ENCODE measurements around the gene TBC1D17. TPM values are rescaled to one million over a fixed set of nuclear protein-coding genes. Genes with fewer than 3 reads are reported as not detected.

The TBC1D17 gene
- total and polyA plus RNA-seq, 10 of the 15 experiments (the other 5 are each of a cell fraction or from before 2014, with no cell fraction given): 0.42 to 20.4 (median 11.2) TPM

- Histone ChIP-seq H3K4me3 (peak overlapping the region; percentile 92), H3K79me2 (ENCODE audit: control insufficient read depth, insufficient read depth, low read length) (peaks cover 60% of the 10 kb centered on the region), H3K27me3 (replicated peaks in 1 of 2; ENCODE audit: control insufficient read depth in 2 of 2, insufficient read depth in 2 of 2, low read length in 1 of 2) (no peaks in the 10 kb centered on the region), H3K9ac (ENCODE audit: control insufficient read depth, insufficient read depth, low read length) (no peak overlapping the region), H3K27ac (ENCODE audit: control insufficient read depth, insufficient read depth) (no peak overlapping the region; the same call in 1 of the 2 replicates), H3K4me2 (ENCODE audit: control insufficient read depth, insufficient read depth) (peak overlapping the region; percentile 40), H3K4me1 (ENCODE audit: control insufficient read depth, insufficient read depth, low read length) (peaks cover 15% of the 10 kb centered on the region), H3K9me3 (replicated peaks; ENCODE audit: control insufficient read depth, insufficient read depth, low read length) (no peaks in the 10 kb centered on the region), H3K36me3 (ENCODE audit: control insufficient read depth in 2 of 2, insufficient read depth in 2 of 2, low read length in 1 of 2) (peaks cover 9 to 17% of the 10 kb centered on the region in 2 experiments; a peak in 3 of 4 replicates), H4K20me1 (ENCODE audit: control insufficient read depth, insufficient read depth) (no peaks in the 10 kb centered on the region), H2AFZ (ENCODE audit: control insufficient read depth, low read depth, low read length) (no peak overlapping the region)
- FAIRE-seq (no peak), ATAC-seq (no peak), DNase-seq (ENCODE audit: low read depth, low spot score) (no peak)
- intact Hi-C loops (cut with micrococcal nuclease; ENCODE audit: unreplicated experiment): no loop called here
- in situ Hi-C loops (cut with MboI): loop anchor here (10.0 kb wide), 1 partner anchor 204 kb away; no protein-coding TSS in a partner anchor
- no TSS peak for BruUV-seq (replicated peaks)
- TF ChIP-seq E4F1 (IDR thresholded peaks at IDR 0.05; ENCODE audit: borderline replicate concordance, partially characterized antibody) (no peak), IKZF2 (IDR thresholded peaks at IDR 0.05) (0 out of 4 replicates have a peak, but pooled peaks of 1 of the 2 experiments have one; percentile 20), CHD4 (IDR thresholded peaks at IDR 0.05) (no peak), ESRRA (IDR thresholded peaks at IDR 0.05; ENCODE audit: low read length) (no peak), EZH2 (IDR thresholded peaks at IDR 0.05; ENCODE audit: borderline replicate concordance, control insufficient read depth, low read depth, low read length) (no peak), TAF1 (IDR thresholded peaks at IDR 0.05; ENCODE audit: borderline replicate concordance, low read depth, low read length) (no peak), POLR2AphosphoS5 (IDR thresholded peaks at IDR 0.05; ENCODE audit: low read length) (peak; percentile 35; the same call in 1 of the 2 replicates), PAX5 (IDR thresholded peaks at IDR 0.05; ENCODE audit: borderline replicate concordance, low read depth, low read length) (no peak), NBN (IDR thresholded peaks at IDR 0.05) (no peak), TCF3 (IDR thresholded peaks at IDR 0.05; ENCODE audit: borderline replicate concordance, insufficient read depth, low read depth, low read length) (no peak), CEBPZ (IDR thresholded peaks at IDR 0.05; ENCODE audit: low read depth, low read length) (no peak), BACH1 (IDR thresholded peaks at IDR 0.05; ENCODE audit: borderline replicate concordance) (peak; percentile 18; the same call in 1 of the 2 replicates), MEF2B (IDR thresholded peaks at IDR 0.05; ENCODE audit: partially characterized antibody, poor library complexity, severe bottlenecking) (peak; percentile 40), POLR2A (IDR thresholded peaks at IDR 0.05; ENCODE audit: low read depth, low read length) (peak; percentile 82)
- CTCF ChIA-PET: interaction anchor here (1.1 to 2.2 kb wide), 5 partner anchors 33 to 63 kb away, joined by 3 to 7 read pairs (median 4); partner anchors contain the start of genes IL4I1 and PNKP
- RAD21 ChIA-PET (ENCODE audit: unreplicated experiment): interaction anchor here (1.0 to 5.0 kb wide), 6 partner anchors 19 to 61 kb away, joined by 3 to 66 read pairs (median 11); partner anchors contain the start of genes AKT1S1, IL4I1 and TBC1D17
- POLR2A ChIA-PET: interaction anchor here (1.1 to 5.8 kb wide), 8 partner anchors 13 to 290 kb away, joined by 3 to 113 read pairs (median 20); partner anchors contain the start of genes AKT1S1, AP2A1, IL4I1 and RRAS
- WGBS (ENCODE audit: insufficient coverage, insufficient replicate concordance, low lambda C conversion rate, missing lambda C conversion rate): 45% methylated on average over 15 of the region's 15 CpGs
- SMC1A ChIA-PET (ENCODE audit: uncharacterized antibody, unreplicated experiment): interaction anchor here (0.8 to 4.8 kb wide), 3 partner anchors 18 to 65 kb away, joined by 3 to 48 read pairs (median 9); no protein-coding TSS in a partner anchor
These were observed 53.0 kb downstream of the TBC1D17 start for GRCh38 chr19:49930483-49931011.
